ENCODE results near the gene CCDC85B.
A peak's percentile ranks its signal among the peaks of the same experiment; 100 is the strongest.

The CCDC85B gene

GRCh38 chr11:65917077-65917433, 26.6 kb downstream of the CCDC85B start:
- no peak for TF ChIP-seq CTCF (IDR thresholded peaks at IDR 0.05; ENCODE audit: low read depth, low read length, missing control alignments)
- H3K4me3 ChIP-seq (ENCODE audit: low read depth, low read length), result no peak overlapping the region
- DNase-seq (ENCODE audit: low read depth), result no peak

- no peak for DNase-seq (ENCODE audit: low read depth)
- H3K4me3 ChIP-seq (ENCODE audit: low read depth, low read length), result peak overlapping the region; percentile 95
- no peak for TF ChIP-seq CTCF (IDR thresholded peaks at IDR 0.05; ENCODE audit: low read depth, low read length, missing control alignments)
Observed at GRCh38 chr11:65917434-65918210, 27.1 kb downstream of the CCDC85B start.

- H3K4me3 ChIP-seq (ENCODE audit: low read depth, low read length), result peak within 1 kb of the TSS; percentile 95
- no peak for TF ChIP-seq CTCF (IDR thresholded peaks at IDR 0.05; ENCODE audit: low read depth, low read length, missing control alignments)
- DNase-seq (ENCODE audit: low read depth), result no peak
Observed at GRCh38 chr11:65918211-65919140, 28.0 kb downstream of the CCDC85B start, which contains the start of gene C11orf68. Gene C11orf68 (minus strand): TSS chr11:65919062. CDS start chr11:65919031, 31 bp downstream.

GRCh38 chr11:65919141-65919572, 28.7 kb downstream of the CCDC85B start, which contains the start of gene DRAP1:
Gene DRAP1 (plus strand): TSS chr11:65919426. CDS start chr11:65919502, 76 bp downstream.
- peak within 1 kb of the TSS; percentile 95 for H3K4me3 ChIP-seq (ENCODE audit: low read depth, low read length)
- no peak for TF ChIP-seq CTCF (IDR thresholded peaks at IDR 0.05; ENCODE audit: low read depth, low read length, missing control alignments)
- peak; percentile 88 for DNase-seq (ENCODE audit: low read depth)

GRCh38 chr11:65919573-65920371, 29.3 kb downstream of the CCDC85B start:
- no peak for DNase-seq (ENCODE audit: low read depth)
- peak overlapping the region; percentile 71 for H3K4me3 ChIP-seq (ENCODE audit: low read depth, low read length)
- no peak for TF ChIP-seq CTCF (IDR thresholded peaks at IDR 0.05; ENCODE audit: low read depth, low read length, missing control alignments)

- TF ChIP-seq CTCF (IDR thresholded peaks at IDR 0.05; ENCODE audit: low read depth, low read length, missing control alignments), result no peak
- DNase-seq (ENCODE audit: low read depth), result no peak
- H3K4me3 ChIP-seq (ENCODE audit: low read depth, low read length), result peak overlapping the region; percentile 71
Observed at GRCh38 chr11:65920372-65920802, 29.9 kb downstream of the CCDC85B start.
